HEK293T (cell line): ENCODE data around the gene ANKFY1.

Experiments used
- ARNT ChIP-seq: fragments of 450-650 bp; IDR thresholded peaks from 2 replicates; pipeline ENCODE4 v1.6.1; 2017; ENCODE audit warnings: mild to moderate bottlenecking
- BHLHE40 ChIP-seq: fragments of 450-650 bp; IDR thresholded peaks from 2 replicates; pipeline ENCODE4 v1.6.1; 2016; ENCODE audit warnings: mild to moderate bottlenecking, moderate library complexity, borderline replicate concordance
- FOXA1 ChIP-seq: fragments of 450-650 bp; IDR thresholded peaks from 2 replicates; pipeline ENCODE4 v1.6.1; 2016; ENCODE audit warnings: mild to moderate bottlenecking
- FOXM1 ChIP-seq: fragments of 450-650 bp; IDR thresholded peaks from 2 replicates; pipeline ENCODE4 v1.6.1; 2017; ENCODE audit warnings: mild to moderate bottlenecking, borderline replicate concordance
- HDGF ChIP-seq: fragments of 450-650 bp; IDR thresholded peaks from 2 replicates; pipeline ENCODE4 v1.6.1; 2017; ENCODE audit warnings: antibody characterized with exemption, borderline replicate concordance
- LEF1 ChIP-seq: fragments of 450-650 bp; IDR thresholded peaks from 2 replicates; pipeline ENCODE4 v1.6.1; 2017; ENCODE audit warnings: mild to moderate bottlenecking, borderline replicate concordance
- NFRKB ChIP-seq: fragments of 450-650 bp; IDR thresholded peaks from 2 replicates; pipeline ENCODE4 v1.6.1; 2016; ENCODE audit warnings: mild to moderate bottlenecking, moderate library complexity
- PKNOX1 ChIP-seq: fragments of 450-650 bp; IDR thresholded peaks from 2 replicates; pipeline ENCODE4 v1.6.1; 2016
- SP1 ChIP-seq: fragments of 450-650 bp; IDR thresholded peaks from 2 replicates; pipeline ENCODE4 v1.6.1; 2017
- SUZ12 ChIP-seq: fragments of 450-650 bp; IDR thresholded peaks from 2 replicates; pipeline ENCODE4 v1.6.1; 2016; ENCODE audit warnings: mild to moderate bottlenecking

- no peak for TF ChIP-seq HDGF
- no peak for TF ChIP-seq NFRKB
- no peak for TF ChIP-seq BHLHE40
- TF ChIP-seq SUZ12: no peak
- TF ChIP-seq FOXA1: no peak
- no peak for TF ChIP-seq FOXM1
- peak; percentile 14; the same call in 1 of the 2 replicates for TF ChIP-seq LEF1
- TF ChIP-seq ARNT: no peak
- TF ChIP-seq SP1: peak; percentile 92
- no peak for TF ChIP-seq PKNOX1
These were observed at the start of gene ANKFY1 for GRCh38 chr17:4263282-4264215.
